Mucosa of descending colon (tissue), 3 donors: ENCODE data around the gene ITPKB. TPM values are rescaled to one million over a fixed set of nuclear protein-coding genes. Genes with fewer than 3 reads are reported as not detected.
"Not testable (repeated sequence)": the region's sequence is repeated elsewhere in the genome, so short reads cannot be mapped to it uniquely, and the experiment has no call there.

Experiments
- ATAC-seq: fragments of 200-7000 bp; cut with Tn5 transposase; one replicate; pipeline ENCODE4 v1.9.1; 2020; ENCODE audit warnings: mild to moderate bottlenecking, moderate library complexity
- DNase-seq, 3 donors: peaks; one replicate each; pipeline ENCODE4 v3.0.0-alpha.2; 2020
- H3K36me3 ChIP-seq: fragments of 200-600 bp; one replicate; pipeline ENCODE4 v1.8.0; 2021; ENCODE audit warnings: low read depth, mild to moderate bottlenecking
- H3K4me1 ChIP-seq: fragments of 200-600 bp; one replicate; pipeline ENCODE4 v1.8.0; 2021; ENCODE audit warnings: low read depth, mild to moderate bottlenecking
- H3K4me3 ChIP-seq: fragments of 200-600 bp; one replicate; pipeline ENCODE4 v1.8.0; 2021; ENCODE audit warnings: mild to moderate bottlenecking
- H3K9me3 ChIP-seq: fragments of 200-600 bp; one replicate; pipeline ENCODE4 v1.8.0; 2021; ENCODE audit warnings: mild to moderate bottlenecking
- intact Hi-C, 2 donors: fragments of 100-400 bp; cut with DNase I in 1 of 2; cut with micrococcal nuclease in 1 of 2; formaldehyde crosslinking; loops; one replicate each; pipeline versions ENCODE4 v1.11.0 to v1.11.1; 2022; cut with DNase I, micrococcal nuclease
- total RNA-seq, 3 donors: library from RNA; stranded (reverse); fragmentation: NEBNext Ultra II Directional in 2 of 3; extraction: Animal tissue kit (Norgen Biotek cat#: 25700) in 2 of 3; gene quantifications; one replicate each; pipeline versions ENCODE4 v1.2.1 to v1.2.4, GENCODE V29; 2021 to 2023
- TF ChIP-seq, protein P1 (sequence below): fragments of 200-600 bp; IDR thresholded peaks from one replicate; pipeline ENCODE4 v1.8.0; 2022; ENCODE audit warnings: antibody characterized with exemption, mild to moderate bottlenecking
- donor health status: DM: no; HTN: no; CAD: no; lungs with moderate emphysema.
- donor health status: DM: no; HTN: no; CAD: no.
- donor health status: DM: no; HTN: yes; CAD: no.

Gene ITPKB
- total RNA-seq, 3 donors from 2014 or later = 9.5 to 90.3 (median 11.7) TPM

GRCh38 chr1:226599636-226600238 is 139.3 kb downstream of the ITPKB start:
- intact Hi-C loops = loop anchor here in 1 of 2 donors (10.0 kb wide), 1 partner anchor 55 kb away; the partner anchor contains the start of gene STUM
- DNase-seq (no peak), ATAC-seq (no peak)
- TF ChIP-seq, protein P1, sequence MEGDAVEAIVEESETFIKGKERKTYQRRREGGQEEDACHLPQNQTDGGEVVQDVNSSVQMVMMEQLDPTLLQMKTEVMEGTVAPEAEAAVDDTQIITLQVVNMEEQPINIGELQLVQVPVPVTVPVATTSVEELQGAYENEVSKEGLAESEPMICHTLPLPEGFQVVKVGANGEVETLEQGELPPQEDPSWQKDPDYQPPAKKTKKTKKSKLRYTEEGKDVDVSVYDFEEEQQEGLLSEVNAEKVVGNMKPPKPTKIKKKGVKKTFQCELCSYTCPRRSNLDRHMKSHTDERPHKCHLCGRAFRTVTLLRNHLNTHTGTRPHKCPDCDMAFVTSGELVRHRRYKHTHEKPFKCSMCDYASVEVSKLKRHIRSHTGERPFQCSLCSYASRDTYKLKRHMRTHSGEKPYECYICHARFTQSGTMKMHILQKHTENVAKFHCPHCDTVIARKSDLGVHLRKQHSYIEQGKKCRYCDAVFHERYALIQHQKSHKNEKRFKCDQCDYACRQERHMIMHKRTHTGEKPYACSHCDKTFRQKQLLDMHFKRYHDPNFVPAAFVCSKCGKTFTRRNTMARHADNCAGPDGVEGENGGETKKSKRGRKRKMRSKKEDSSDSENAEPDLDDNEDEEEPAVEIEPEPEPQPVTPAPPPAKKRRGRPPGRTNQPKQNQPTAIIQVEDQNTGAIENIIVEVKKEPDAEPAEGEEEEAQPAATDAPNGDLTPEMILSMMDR = no peak
- no peak overlapping the region for H3K4me3 ChIP-seq
- no peaks in the 10 kb centered on the region for H3K9me3 ChIP-seq
- no peaks in the 10 kb centered on the region for H3K36me3 ChIP-seq
- no peaks in the 10 kb centered on the region for H3K4me1 ChIP-seq

DNA sequence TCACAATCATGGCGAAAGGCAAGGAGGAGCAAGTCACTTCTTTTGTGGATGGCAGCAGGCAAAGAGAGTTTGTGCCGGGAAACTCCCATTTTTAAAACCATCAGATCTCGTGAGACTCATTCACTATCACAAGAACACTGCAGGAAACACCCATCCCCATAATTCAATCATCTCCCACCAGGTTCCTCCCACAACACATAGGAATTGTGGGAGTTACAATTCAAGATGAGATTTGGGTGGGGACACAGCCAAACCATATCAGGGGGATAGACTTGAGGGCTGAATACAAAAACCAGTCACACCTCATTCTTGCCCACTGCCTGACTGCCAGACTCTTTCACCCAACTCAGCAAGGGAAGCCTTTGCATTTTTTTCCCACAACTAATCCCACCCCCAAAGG is 140.1 kb downstream of the ITPKB start:
- H3K36me3 ChIP-seq, H3K9me3 ChIP-seq, H3K4me1 ChIP-seq, intact Hi-C loops, ATAC-seq, H3K4me3 ChIP-seq, DNase-seq: not testable (repeated sequence)

DNA sequence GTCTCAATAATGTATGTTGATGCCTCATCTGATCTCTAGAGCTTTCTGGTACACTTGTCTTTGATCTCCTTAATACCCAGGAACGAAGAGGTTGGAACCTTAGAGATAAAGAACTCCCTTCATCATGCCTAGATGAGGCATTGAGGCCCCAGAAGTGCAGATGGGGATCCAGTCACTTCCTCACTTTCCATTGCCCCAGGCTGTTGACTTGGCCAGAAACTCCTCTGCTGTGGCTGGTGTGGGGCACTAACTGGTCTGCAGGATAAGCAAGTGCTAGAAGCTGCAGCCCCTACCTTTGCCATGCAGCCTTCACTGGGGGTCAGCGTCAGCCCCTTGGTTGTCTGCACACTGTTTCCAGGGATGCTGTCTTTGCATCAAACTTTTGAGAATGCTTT is 140.6 kb downstream of the ITPKB start:
- H3K4me3 ChIP-seq = no peak overlapping the region
- no peak for DNase-seq
- TF ChIP-seq, protein P1 = no peak

DNA sequence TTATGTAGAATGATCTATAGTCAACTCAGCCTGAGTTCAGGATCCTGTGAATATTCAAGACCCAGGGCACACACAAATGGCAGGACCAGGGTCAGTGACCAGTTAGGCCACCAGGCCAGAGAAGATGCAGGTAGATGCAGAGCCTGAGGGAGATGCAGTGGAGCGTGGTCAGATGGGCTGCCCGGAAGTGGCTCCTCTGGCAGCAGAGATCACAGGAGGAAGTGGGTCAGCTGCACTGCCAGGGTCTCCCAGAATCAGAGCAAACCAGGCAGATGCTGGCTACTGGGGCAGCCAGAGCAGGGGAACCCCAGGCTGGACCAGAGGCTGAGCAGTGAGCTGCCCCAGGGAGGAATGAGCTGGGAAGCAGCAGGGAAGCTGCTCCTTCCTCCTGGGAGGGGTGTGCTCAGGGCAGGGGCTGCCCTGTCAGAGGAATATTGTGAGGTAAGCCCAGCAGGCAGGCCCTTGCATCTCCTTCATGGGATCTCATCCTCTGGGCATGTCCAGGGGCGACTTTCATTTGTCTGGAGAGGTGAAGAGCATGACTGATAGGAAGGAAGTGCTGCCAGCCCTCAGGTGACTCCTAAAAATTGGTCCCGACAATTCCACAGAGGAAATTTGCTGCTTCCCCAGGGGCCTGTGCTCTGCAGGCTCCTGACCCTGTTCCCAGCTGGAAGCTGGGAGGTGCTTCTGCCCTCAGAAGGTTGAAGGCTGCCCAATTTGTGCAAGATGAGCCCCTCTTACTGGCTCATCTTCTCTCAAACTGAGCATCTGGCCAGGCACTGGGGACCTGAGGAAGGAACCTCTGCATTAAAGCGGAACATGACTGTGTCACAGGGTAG is 141.2 kb downstream of the ITPKB start:
- intact Hi-C loops = no loop called here
- DNase-seq = no peak

More for the DNA sequence above, 140.6 kb downstream of the ITPKB start:
- no peak for ATAC-seq
- Histone ChIP-seq H3K9me3 (no peaks in the 10 kb centered on the region), H3K4me1 (no peaks in the 10 kb centered on the region), H3K36me3 (no peaks in the 10 kb centered on the region)
- intact Hi-C loops = no loop called here

GRCh38 chr1:226596531-226597165 is 142.4 kb downstream of the ITPKB start:
- Histone ChIP-seq H3K36me3 (no peaks in the 10 kb centered on the region), H3K9me3 (no peaks in the 10 kb centered on the region), H3K4me3 (no peak overlapping the region), H3K4me1 (no peaks in the 10 kb centered on the region)
- intact Hi-C loops = no loop called here
- DNase-seq (no peak), ATAC-seq (no peak)
- TF ChIP-seq, protein P1 = no peak

More for the DNA sequence above, 141.2 kb downstream of the ITPKB start:
- Histone ChIP-seq H3K4me1 (no peaks in the 10 kb centered on the region), H3K36me3 (no peaks in the 10 kb centered on the region), H3K9me3 (no peaks in the 10 kb centered on the region), H3K4me3 (no peak overlapping the region)
- TF ChIP-seq, protein P1 = no peak
- ATAC-seq = no peak

DNA sequence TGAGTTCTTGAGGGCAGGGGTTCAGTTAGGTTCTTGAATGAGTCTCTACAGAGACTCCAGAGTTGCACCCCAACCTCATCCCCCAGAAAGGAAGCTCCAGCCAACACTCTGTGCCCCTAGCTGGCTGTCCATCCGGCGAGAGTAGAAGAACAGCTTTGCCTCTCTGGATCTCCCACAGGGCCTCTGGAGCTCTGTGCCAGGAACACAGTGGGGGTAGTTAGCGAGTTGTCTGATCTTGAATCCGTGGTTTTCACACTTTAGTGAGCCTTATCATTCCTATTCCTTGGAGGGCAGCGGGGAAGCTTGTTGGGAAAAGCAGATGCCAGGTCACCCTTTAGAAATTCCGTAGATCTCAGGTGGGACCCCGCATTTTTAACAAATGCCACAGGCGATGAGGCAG is 145.5 kb downstream of the ITPKB start:
- ATAC-seq (no peak), DNase-seq (no peak)
- no peak overlapping the region for H3K4me3 ChIP-seq
- no peaks in the 10 kb centered on the region for H3K4me1 ChIP-seq
- TF ChIP-seq, protein P1 = no peak
- H3K36me3 ChIP-seq = no peaks in the 10 kb centered on the region
- H3K9me3 ChIP-seq = no peaks in the 10 kb centered on the region
- intact Hi-C loops = no loop called here
